CD4-positive, alpha-beta T cell treated with Interleukin-2 at 100 ng/mL for 4 hours (primary cell): ENCODE measurements around the gene IZUMO3.
"Not testable (repeated sequence)": the region's sequence is repeated elsewhere in the genome, so short reads cannot be mapped to it uniquely, and the experiment has no call there.

Experiments
- DNase-seq: peaks from one replicate; pipeline ENCODE4 v3.0.0-alpha.2; 2020; ENCODE audit warnings: low spot score

Gene IZUMO3, protein sequence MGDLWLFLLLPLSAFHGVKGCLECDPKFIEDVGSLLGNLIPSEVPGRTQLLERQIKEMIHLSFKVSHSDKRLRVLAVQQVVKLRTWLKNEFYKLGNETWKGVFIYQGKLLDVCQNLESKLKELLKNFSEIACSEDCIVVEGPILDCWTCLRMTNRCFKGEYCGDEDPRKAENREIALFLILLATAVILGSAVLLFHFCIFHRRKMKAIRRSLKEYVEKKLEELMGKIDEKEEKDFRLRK

DNA sequence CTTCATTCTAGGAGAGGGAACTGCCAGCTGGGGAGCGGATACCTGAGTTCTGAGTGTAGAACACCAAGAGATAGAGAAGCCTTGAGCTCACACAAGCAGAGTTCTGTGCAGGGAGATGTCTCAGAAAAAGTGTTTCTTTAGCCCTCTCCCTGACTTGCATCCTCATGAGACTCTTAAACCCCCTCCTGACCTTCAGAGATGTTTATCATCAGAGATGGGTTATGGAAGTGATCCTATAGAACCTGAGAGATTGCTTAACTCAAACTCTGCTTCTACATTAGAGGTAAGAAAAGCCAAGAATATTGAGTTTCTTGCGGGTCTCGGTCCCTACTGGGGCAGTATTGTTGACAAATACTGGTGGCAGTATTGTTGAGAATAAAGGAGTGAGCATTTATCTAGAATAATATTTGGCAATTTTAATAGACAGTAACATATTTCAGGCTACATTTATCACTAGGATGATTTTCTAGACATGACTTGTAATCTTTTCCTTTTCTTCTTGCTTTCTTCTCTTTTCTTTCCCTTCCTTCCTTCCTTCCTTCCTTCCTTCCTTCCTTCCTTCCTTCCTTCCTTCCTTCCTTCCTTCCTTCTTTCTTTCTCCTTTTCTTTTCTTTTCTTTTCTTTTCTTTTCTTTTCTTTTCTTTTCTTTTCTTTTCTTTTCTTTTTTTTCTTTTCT lies at the start of gene IZUMO3:
IZUMO3 (minus strand) TSS at position 51 of the 676 bp plus-strand sequence. CDS start 248 bp downstream, outside the sequence.
- DNase-seq, result no peak

DNA sequence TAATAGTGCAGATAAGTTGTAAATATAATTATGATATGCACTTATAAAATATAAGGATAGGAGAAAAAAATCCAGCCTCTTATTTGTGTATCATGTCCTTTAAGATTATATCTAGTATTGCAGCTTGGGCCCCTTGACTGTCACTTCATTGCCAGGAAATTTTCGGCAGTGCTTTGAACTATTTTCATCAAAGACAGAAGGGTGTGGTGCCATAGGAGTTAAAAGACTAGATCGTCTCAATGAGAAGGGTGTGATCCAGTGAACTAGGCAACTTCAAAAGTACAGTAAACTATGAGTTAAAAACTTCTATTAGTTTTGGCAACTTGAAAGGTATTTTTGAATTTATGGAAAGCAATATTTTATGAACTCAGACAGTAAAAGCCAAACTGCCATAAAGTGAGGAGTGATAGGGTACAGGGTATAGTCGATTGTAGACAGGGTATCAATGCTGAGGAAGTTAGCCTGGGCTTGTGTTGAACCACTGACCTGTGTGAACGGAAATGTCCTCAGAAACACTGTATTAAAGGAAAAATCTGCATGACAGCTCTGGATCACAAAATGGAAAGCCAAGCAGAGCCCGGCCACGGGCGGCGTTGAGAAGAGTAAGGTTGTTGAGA lies 48.6 kb upstream of the IZUMO3 start:
- no peak for DNase-seq

DNA sequence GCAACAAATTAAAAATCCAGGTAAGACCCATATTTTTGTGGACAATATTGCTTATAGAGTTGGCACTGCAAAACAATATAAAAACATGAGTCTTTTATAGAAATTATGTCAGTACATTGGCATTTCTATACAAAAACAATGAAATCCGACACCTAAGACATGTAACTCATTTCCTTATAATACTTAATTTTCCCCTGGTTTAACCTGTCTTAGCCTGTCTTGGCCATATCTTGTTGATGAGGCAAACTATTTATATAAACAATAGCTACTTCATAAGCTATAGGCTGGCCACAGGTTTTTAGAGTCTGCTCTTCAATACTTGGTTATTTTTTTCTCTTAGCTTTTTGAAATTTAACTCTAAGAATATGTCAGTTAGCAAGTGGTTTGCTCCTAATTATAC lies 44.7 kb upstream of the IZUMO3 start:
- DNase-seq, result no peak

DNA sequence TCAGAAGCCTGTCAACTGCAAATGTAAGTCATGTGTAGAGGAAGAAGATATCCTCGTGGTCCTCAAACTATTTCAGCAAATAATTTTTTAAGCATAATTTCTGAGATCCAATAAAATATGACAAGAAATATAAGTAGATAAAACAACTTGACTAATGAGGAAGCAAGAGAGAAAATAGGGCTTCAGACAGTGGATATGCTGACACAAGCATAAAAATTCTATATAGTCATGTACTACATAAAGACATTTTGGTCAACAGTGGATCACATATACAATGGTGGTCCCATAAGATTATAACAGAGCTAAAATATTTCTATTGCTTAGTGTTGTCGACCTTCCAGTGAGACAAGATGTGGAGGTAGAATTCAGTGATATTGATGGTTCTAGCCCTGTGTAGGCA lies 42.2 kb upstream of the IZUMO3 start:
- DNase-seq, result no peak

DNA sequence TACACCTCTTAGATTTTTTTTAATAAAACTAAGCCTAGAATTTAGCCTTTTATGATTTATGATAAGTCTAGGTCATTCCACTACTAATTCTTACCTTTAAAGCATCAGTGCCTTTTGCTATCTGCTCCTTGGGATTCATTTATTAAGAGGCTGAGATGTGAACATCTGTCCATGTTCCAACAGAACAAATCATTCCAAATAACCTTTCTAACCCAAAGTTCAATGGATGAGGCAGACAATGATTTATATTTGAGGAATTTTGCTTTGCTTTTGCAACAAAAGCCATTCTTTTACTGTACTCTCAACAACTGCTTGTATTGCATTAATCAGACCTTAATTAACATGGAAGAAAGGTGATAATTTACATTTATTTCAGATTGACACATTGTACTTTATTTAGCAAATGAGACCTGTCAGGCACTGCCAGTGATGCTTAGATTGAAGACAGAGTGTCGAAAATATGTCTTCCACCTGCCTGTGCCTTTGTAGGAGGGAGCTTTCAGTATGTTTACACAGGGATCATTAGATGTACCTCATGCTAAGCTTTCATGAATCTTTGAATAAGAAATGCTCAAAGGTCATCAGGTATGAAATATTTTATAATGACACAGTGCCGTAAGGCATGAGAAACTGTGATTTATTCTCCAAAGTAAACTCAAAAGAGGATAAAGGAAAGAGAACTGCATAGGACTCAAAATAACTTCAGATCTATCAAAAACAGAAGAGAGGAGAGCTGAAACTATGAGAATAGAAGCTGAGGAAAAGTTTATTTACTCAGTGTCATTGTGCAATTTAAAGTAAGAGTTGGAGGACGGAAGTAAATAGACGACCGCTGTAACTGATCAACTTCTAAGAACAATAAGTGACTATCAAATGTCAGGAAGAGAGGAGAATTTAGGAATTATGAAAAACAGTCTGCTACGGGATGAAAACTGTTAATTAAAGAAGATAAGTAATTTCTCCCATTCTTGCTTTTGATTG lies 36.7 kb upstream of the IZUMO3 start:
- no peak for DNase-seq

DNA sequence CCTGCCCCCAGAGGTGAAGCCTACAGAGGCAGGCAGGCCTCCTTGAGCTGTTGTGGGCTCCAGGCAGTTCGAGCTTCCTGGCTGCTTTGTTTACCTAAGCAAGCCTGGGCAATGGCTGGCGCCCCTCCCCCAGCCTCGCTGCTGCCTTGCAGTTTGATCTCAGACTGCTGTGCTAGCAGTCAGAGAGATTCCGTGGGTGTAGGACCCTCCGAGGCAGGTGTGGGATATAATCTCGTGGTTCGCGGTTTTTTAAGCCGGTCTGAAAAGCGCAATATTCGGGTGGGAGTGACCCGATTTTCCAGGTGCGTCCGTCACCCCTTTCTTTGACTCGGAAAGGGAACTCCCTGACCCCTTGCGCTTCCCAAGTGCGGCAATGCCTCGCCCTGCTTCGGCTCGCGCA lies 34.3 kb upstream of the IZUMO3 start:
- not testable (repeated sequence) for DNase-seq

DNA sequence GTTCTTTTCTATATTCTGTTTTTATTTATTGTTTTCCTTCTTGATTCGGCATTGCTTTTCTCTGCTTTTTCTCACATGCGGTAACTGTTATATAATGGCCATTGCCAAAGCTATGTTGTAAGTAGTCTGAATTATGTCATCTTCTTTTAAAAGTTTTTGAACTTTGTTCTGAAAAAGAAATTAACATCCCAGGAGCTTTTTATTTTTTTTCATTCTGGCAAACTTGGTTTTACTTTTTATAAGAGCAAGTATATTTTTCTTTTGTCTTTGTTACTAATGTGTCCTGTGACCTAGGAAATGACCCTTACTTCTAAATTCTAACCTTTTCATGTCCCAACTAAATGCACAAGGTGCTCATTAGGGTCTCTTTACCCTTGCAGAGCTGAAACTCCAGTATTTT lies 26.7 kb upstream of the IZUMO3 start:
- no peak for DNase-seq

DNA sequence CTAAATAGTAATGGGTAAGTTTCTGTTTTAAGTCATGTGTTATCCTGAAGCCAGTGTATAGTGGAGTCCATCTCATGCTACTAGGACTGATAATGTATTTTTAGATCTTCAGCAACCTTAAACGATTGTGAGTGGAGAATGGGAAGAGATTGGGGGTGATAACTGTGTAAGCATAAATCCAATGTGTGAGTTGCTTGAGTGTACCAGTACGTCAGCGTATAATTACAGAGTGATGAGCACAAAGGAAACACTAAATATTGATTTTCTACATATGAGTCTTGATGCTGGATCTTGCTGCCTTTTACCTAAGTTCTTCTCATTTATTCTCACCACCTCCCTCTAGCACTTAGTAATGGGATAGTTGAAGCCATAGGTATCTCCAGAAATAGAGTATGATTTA lies 16.3 kb upstream of the IZUMO3 start:
- no peak for DNase-seq

DNA sequence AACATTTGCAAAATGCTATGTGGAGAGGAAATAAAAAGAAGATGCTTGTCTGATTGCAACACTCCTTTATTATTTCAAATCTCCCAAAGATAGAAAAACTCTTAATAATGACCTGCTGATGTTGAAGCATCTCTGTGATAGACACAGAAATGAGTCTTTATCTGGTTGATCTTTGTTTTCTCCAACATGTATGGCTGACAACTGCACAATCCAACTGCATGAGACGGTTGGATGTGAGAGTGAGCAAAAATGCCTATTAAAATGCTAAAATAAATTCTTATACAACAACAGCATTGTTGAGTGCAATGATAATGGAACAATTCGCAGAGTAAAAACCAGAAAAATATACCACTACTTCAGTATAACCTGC lies 7.5 kb upstream of the IZUMO3 start:
- no peak for DNase-seq

DNA sequence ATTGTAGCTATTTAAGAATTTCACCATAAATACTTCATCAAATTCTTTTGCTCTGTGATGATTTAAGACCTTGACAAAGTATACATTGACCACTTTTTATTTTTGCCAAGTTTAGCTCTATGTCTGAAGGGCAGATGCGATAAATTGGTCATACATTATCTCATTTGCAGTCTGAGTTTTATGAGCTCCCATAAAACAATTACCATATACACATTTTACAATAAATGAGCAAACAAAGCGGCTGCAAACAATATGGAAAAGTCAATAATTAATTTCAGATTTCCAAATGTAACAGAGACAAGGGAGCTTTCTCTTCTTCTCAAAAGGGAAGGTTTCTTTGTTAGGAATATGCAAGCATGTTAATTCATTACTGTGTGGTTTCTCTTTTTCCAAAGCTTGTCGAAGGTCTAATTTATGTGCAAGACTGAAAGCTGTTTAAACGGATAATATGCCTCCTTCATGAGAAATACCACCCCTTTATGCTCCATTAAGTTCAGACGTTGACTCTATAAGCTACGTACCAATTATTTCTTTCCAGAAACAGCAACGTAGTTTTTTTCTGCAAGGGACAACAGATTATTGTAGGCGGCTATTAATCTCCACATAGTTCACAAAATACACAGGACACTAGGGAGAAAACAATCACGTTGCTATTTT lies 7.0 kb upstream of the IZUMO3 start:
- no peak for DNase-seq

DNA sequence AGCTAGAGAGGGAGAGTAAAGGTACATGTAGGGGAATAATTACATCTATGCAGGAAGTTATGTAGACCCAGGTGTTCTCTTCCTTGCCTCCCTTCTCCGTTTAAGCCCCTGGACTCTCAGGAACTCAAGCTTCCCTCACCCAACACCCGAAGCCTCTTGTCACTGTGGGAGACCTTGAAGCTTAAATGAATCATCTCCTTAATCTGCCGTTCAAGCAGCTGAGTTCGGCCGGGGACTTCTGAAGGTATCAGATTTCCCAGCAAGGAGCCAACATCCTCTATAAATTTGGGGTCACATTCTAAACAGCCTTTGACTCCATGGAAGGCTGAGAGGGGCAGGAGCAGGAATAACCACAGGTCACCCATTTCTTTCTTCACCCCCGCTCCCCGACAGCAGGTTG lies 412 bp downstream of the IZUMO3 start:
- DNase-seq, result no peak

DNA sequence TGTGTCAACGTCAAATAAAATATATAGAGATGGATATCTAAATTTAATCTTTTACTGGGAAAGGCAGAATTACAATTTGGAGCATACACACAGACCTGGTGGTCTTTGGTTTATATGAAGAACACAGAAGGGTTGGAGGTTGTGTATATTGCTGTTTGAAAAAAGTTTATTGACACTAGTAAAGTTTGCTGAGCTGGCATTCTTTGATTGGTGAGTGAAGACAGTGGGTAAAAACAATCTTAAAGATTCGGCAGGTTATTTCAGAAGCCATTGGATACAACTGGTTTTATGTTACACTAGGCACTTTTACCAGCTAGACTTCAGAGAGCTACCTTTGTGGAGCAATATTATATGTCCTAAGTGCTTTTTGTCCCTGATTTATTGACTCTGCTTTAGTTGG lies 27.2 kb downstream of the IZUMO3 start:
- DNase-seq, result no peak

DNA sequence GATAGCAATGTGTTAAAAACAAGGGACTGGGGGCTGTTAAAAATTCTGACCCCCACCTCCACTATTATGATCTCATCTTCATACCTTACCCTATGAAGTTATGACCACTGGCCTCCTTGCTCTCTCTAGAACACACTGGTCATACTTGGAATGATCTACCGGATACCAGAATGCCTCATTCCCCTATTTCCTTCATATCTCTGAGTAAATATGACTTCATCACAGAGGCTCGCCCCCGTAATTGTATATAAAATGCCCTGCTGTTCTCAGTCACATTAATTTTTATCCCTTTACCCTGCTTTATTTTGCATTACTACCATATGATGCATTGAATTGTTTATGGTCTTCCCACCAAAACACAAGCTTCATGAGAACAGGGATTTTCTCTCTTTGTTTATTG lies 29.2 kb downstream of the IZUMO3 start:
- no peak for DNase-seq

DNA sequence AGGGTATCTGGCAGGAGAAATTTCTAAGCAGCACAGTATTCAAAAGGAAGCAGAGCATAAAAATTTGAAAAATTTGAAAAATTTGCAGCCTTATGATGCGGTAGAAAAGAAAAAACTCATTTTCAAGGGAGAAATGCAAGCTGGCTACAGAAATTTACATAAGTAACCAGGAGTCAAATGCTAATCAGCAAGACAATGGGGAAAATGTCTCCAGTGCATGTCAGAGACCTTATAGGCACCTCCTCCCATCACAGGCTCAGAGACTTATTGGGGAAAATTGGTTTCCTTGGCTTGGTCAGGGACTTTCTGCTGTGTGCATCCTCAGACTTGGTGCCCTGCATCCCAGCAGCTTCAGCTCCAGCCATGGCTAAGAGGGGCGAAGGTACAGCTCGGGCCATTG lies 35.8 kb downstream of the IZUMO3 start:
- DNase-seq, result no peak

DNA sequence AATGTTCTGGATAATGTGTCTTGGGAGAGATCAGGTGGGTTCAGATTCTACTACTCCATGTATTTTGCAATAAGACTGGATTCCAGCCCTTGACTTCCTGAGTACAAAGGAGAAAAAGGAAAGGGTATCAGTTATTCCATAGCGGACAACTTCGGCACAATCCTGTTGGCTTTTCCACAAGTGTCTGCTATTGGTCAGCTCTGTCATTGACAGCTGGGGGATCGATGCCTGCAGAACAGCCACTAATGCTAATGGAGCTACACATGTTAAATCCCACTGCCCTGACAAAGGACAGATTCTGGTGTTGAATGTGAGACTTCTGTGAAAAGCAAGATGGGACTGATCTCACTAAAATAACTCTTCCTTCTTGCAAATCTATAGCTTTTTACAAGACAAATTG lies 41.2 kb downstream of the IZUMO3 start:
- DNase-seq, result no peak

DNA sequence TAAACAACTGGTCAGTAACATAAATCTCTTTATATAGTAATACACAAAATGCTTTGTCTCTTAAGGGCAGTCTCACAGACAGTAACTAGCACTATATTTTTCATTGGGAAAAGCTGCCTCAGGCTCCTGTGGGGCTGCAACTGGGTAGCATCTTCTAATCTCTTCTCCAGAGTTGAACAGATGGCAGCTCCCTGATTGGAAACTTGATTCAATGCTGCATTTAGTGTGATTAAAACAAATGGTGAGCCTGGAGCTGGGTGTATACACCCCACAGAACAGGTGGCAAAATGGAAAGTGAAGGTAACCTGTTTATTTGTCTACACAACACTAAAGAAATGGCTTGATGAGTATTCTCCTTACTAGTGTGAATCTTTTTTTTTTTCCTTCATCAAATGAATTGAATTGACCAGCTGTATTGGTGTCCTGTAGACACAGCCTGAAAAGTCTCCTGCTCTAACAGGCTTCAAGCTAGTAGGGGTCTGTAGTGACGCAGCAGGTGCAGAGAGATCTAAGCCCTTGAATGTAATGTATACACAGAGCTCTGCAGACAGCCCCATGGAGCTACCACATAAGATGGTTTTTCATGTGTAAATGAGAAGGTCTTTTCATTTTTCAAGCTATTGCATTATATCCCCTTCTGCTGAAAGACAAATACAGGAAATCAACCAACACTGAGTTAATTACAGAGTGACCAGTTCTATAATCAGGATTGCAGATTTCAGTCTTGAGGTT lies 43.3 kb downstream of the IZUMO3 start:
- no peak for DNase-seq

DNA sequence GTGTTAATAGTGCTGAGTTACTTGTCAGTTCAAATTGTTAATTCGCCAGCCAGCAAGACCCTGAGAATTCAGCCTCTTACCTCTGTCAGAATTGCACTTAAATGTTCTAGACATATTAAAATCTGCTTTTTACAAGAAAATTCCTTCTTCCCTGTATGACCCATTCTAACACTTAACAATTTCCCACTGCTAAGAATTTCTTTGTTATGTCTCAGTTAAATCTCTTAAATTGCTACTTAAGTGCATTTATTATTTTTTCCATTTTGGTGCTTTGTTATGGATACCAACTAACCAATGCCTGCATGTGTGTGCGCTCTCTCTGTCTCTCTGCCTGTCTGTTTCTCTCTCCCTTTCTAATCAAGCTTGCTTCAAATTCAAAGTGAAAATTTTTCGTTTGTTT lies 44.9 kb downstream of the IZUMO3 start:
- DNase-seq, result no peak

DNA sequence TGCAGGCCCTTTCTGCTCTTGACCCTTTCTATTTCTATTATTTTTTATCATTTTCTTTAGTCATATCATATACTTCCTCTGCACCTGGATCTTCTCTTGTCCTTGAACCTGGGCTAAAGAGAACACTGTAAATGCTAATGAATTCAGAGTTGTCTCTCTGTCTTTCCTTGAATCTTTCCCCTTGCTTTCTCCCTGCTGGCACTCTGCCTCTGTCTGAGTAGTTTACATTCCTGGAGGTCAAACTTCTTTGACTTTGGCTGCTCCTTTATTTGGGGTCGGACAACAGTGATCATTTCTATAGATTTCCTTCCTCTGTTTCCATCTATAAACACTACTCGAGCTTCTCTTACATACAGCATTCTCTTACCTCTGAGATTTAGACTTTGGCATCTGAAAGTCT lies 47.1 kb downstream of the IZUMO3 start:
- DNase-seq, result no peak

DNA sequence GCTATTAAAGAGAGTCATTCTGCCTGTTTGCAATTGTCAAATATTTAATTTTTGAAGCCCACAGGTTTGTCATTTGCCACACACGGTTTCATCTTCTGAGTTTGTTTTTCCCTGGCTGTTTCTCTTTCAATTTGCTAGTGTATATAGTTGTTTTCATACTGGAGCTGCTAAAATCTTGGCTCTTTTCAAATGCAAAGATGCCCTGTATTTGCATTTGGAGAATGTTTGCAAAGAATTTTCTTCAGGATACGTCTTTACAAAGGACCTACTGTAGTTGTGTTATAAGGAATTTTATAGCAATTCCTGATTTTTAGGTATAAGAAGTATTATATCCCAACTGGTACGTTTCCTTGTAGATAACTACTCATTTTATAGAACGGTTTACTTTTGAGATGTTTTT lies 48.0 kb downstream of the IZUMO3 start:
- no peak for DNase-seq
